Measurements from ENCODE around the gene MEGF9.

DNA sequence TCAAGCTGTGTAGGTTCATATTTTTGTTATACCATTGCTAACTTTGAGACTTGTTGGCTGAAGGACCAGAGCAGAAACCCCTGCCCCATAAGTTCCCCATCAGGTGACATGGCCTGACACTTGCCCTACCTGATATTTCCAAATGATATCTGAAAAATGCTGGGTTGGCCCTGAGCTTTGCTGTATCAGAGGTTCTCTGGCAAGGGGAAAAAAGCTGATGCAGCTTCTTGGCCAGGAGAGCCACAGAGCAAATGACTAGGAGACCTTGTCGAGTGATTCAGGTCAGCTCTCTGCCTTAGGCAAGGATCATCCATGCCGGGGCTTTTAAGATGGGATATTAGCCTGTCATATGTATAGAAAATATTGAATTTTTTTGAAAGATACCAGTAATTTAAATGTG, 2.9 kb upstream of the MEGF9 start:
- TF ChIP-seq, protein P1, sequence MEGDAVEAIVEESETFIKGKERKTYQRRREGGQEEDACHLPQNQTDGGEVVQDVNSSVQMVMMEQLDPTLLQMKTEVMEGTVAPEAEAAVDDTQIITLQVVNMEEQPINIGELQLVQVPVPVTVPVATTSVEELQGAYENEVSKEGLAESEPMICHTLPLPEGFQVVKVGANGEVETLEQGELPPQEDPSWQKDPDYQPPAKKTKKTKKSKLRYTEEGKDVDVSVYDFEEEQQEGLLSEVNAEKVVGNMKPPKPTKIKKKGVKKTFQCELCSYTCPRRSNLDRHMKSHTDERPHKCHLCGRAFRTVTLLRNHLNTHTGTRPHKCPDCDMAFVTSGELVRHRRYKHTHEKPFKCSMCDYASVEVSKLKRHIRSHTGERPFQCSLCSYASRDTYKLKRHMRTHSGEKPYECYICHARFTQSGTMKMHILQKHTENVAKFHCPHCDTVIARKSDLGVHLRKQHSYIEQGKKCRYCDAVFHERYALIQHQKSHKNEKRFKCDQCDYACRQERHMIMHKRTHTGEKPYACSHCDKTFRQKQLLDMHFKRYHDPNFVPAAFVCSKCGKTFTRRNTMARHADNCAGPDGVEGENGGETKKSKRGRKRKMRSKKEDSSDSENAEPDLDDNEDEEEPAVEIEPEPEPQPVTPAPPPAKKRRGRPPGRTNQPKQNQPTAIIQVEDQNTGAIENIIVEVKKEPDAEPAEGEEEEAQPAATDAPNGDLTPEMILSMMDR (IDR thresholded peaks at IDR 0.05), result no peak
- no peak for TF ChIP-seq POLR2A (IDR thresholded peaks at IDR 0.05)
